Smooth muscle cell of the pulmonary artery (primary cell): ENCODE results near the gene DCUN1D5. TPM values are rescaled to one million over a fixed set of nuclear protein-coding genes. Genes with fewer than 3 reads are reported as not detected.

Experiments used
- total RNA-seq: library from RNA; depleted of rRNA; stranded (reverse); fragments of >200 nt; gene quantifications from 2 replicates; pipeline ENCODE4 v1.2.3, GENCODE V29; 2014

Gene DCUN1D5
- 35.8 and 40.5 TPM in 2 replicates for total RNA-seq

GRCh38 chr11:103091801-103092524, at the start of gene DCUN1D5:
DCUN1D5 (minus strand) TSS chr11:103092160; CDS start chr11:103091872, 288 bp downstream.

GRCh38 chr11:103108933-103109817, 17.2 kb upstream of the DCUN1D5 start, which contains the start of gene DYNC2H1:
DYNC2H1 (plus strand) TSS chr11:103109426; CDS start chr11:103109575, 149 bp downstream.

Other genes starting within 250 kb of the DCUN1D5 start
- gene MMP3, start 248.6 kb downstream of the DCUN1D5 start, total RNA-seq = 0.40 TPM in 1 of 2 replicates, not detected in the other
- 0.07 and 0.17 TPM in 2 replicates for gene MMP12, start 217.2 kb downstream of the DCUN1D5 start, total RNA-seq
- gene MMP13, start 136.4 kb downstream of the DCUN1D5 start, total RNA-seq = not detected in 2 replicates
- 53.4 and 54.2 TPM in 2 replicates for gene DYNC2H1, start 17.3 kb upstream of the DCUN1D5 start, total RNA-seq